Progenitor cell of endocrine pancreas (in vitro differentiated cells): Measurements from ENCODE around the gene COL11A2. TPM values are rescaled to one million over a fixed set of nuclear protein-coding genes. Genes with fewer than 3 reads are reported as not detected.

Source experiments
- DNase-seq: peaks from one replicate; pipeline ENCODE4 v3.0.0; 2021; ENCODE audit warnings: low spot score; ENCODE audit not compliant: unreplicated experiment
- H3K27ac Mint-ChIP-seq: 2 replicates; pipeline ENCODE4 v1.8.0; 2021; ENCODE audit warnings: mild to moderate bottlenecking, moderate library complexity, mixed read lengths
- H3K27me3 Mint-ChIP-seq: 2 replicates; pipeline ENCODE4 v1.8.0; 2021; ENCODE audit warnings: mixed read lengths
- H3K36me3 Mint-ChIP-seq: 2 replicates; pipeline ENCODE4 v1.8.0; 2022; ENCODE audit warnings: mixed read lengths; ENCODE audit not compliant: insufficient read depth
- H3K4me1 Mint-ChIP-seq: 2 replicates; pipeline ENCODE4 v1.8.0; 2021; ENCODE audit warnings: low read depth, mixed read lengths
- H3K4me3 Mint-ChIP-seq: 2 replicates; pipeline ENCODE4 v1.8.0; 2021; ENCODE audit warnings: low read depth, mild to moderate bottlenecking, moderate library complexity, mixed read lengths
- H3K9me3 Mint-ChIP-seq: 2 replicates; pipeline ENCODE4 v1.8.0; 2021; ENCODE audit warnings: low read depth, mixed read lengths
- CTCF ChIP-seq: fragments of 200-600 bp; sonication (generic); IDR thresholded peaks from one replicate; pipeline ENCODE4 v1.5.0; 2021; ENCODE audit warnings: antibody characterized with exemption, mild to moderate bottlenecking; ENCODE audit not compliant: unreplicated experiment
- total RNA-seq: library from RNA; stranded (reverse); gene quantifications from 2 replicates; pipeline ENCODE4 v1.2.1, GENCODE V29; 2021

The COL11A2 gene
- total RNA-seq, 1 donor from 2014 or later, result 4.3 TPM

- Mint-ChIP-seq H3K27me3 (peaks cover 28% of the 10 kb centered on the region), H3K9me3 (peaks cover 3% of the 10 kb centered on the region), H3K27ac (no peak overlapping the region), H3K4me1 (peaks cover 2% of the 10 kb centered on the region), H3K4me3 (no peak overlapping the region), H3K36me3 (no peaks in the 10 kb centered on the region)
- no peak for TF ChIP-seq CTCF
- no peak for DNase-seq
Measured at GRCh38 chr6:33185654-33186187, 6.5 kb downstream of the COL11A2 start.

- peaks cover 3% of the 10 kb centered on the region for H3K9me3 Mint-ChIP-seq
- peaks cover 22% of the 10 kb centered on the region for H3K27me3 Mint-ChIP-seq
- H3K36me3 Mint-ChIP-seq, result no peaks in the 10 kb centered on the region
- no peak overlapping the region for H3K27ac Mint-ChIP-seq
- no peak for TF ChIP-seq CTCF
- H3K4me3 Mint-ChIP-seq, result no peak overlapping the region
- no peak for DNase-seq
- H3K4me1 Mint-ChIP-seq, result peaks cover under 1% of the 10 kb centered on the region
Measured at GRCh38 chr6:33185190-33185589, 7.1 kb downstream of the COL11A2 start.

GRCh38 chr6:33183071-33183683, 9.1 kb downstream of the COL11A2 start:
- H3K4me3 Mint-ChIP-seq, result no peak overlapping the region
- H3K4me1 Mint-ChIP-seq, result no peaks in the 10 kb centered on the region
- H3K36me3 Mint-ChIP-seq, result no peaks in the 10 kb centered on the region
- peaks cover 20% of the 10 kb centered on the region for H3K27me3 Mint-ChIP-seq
- no peak overlapping the region for H3K27ac Mint-ChIP-seq
- no peak for DNase-seq
- peaks cover 3% of the 10 kb centered on the region for H3K9me3 Mint-ChIP-seq
- TF ChIP-seq CTCF, result no peak

GRCh38 chr6:33181141-33181540, 11.1 kb downstream of the COL11A2 start:
- H3K4me3 Mint-ChIP-seq, result no peak overlapping the region
- DNase-seq, result no peak
- no peak overlapping the region for H3K27ac Mint-ChIP-seq
- peaks cover 3% of the 10 kb centered on the region for H3K9me3 Mint-ChIP-seq
- H3K27me3 Mint-ChIP-seq, result peaks cover 12% of the 10 kb centered on the region
- no peak for TF ChIP-seq CTCF
- H3K36me3 Mint-ChIP-seq, result no peaks in the 10 kb centered on the region
- H3K4me1 Mint-ChIP-seq, result no peaks in the 10 kb centered on the region

- Mint-ChIP-seq H3K4me3 (no peak overlapping the region), H3K36me3 (no peaks in the 10 kb centered on the region), H3K27ac (no peak overlapping the region), H3K4me1 (no peaks in the 10 kb centered on the region), H3K27me3 (peaks cover 22% of the 10 kb centered on the region), H3K9me3 (peaks cover 3% of the 10 kb centered on the region)
- TF ChIP-seq CTCF, result no peak
- DNase-seq, result no peak
Measured at GRCh38 chr6:33178755-33179475, 13.4 kb downstream of the COL11A2 start.
